Ishikawa (cell line): ENCODE data around the gene SPOUT1.

ENCODE experiments used
- CEBPB ChIP-seq: IDR thresholded peaks from 2 replicates; pipeline ENCODE4 v1.6.1; 2012
- CREB1 ChIP-seq: IDR thresholded peaks from 2 replicates; pipeline ENCODE4 v1.6.1; 2012; ENCODE audit warnings: low read depth
- EGR1 ChIP-seq: IDR thresholded peaks from 2 replicates; pipeline ENCODE4 v1.6.1; 2012
- EP300 ChIP-seq: IDR thresholded peaks from 2 replicates; pipeline ENCODE4 v1.6.1; 2012; ENCODE audit warnings: borderline replicate concordance
- FOXM1 ChIP-seq: IDR thresholded peaks from 2 replicates; pipeline ENCODE4 v1.6.1; 2012; ENCODE audit warnings: low read depth, borderline replicate concordance
- MAX ChIP-seq: IDR thresholded peaks from 2 replicates; pipeline ENCODE4 v1.6.1; 2012
- NFIC ChIP-seq: IDR thresholded peaks from 2 replicates; pipeline ENCODE4 v1.6.1; 2012
- RAD21 ChIP-seq: IDR thresholded peaks from 2 replicates; pipeline ENCODE4 v1.6.1; 2012; ENCODE audit warnings: low read depth
- TAF1 ChIP-seq: IDR thresholded peaks from 2 replicates; pipeline ENCODE4 v1.6.1; 2012; ENCODE audit warnings: low read depth, mild to moderate bottlenecking
- TCF12 ChIP-seq: IDR thresholded peaks from 2 replicates; pipeline ENCODE4 v1.6.1; 2012; ENCODE audit warnings: low read depth
- TEAD4 ChIP-seq: IDR thresholded peaks from 2 replicates; pipeline ENCODE4 v1.6.1; 2012
- USF1 ChIP-seq: IDR thresholded peaks from 2 replicates; pipeline ENCODE4 v1.6.1; 2012
- YY1 ChIP-seq: IDR thresholded peaks from 2 replicates; pipeline ENCODE4 v1.6.1; 2012; ENCODE audit warnings: low read depth
- ZBTB7A ChIP-seq: IDR thresholded peaks from 2 replicates; pipeline ENCODE4 v1.6.1; 2012; ENCODE audit warnings: low read depth
- TF ChIP-seq, protein P1 (sequence below): IDR thresholded peaks from 2 replicates; pipeline ENCODE4 v1.6.1; 2012; ENCODE audit warnings: low read depth, mild to moderate bottlenecking

SPOUT1 gene

DNA sequence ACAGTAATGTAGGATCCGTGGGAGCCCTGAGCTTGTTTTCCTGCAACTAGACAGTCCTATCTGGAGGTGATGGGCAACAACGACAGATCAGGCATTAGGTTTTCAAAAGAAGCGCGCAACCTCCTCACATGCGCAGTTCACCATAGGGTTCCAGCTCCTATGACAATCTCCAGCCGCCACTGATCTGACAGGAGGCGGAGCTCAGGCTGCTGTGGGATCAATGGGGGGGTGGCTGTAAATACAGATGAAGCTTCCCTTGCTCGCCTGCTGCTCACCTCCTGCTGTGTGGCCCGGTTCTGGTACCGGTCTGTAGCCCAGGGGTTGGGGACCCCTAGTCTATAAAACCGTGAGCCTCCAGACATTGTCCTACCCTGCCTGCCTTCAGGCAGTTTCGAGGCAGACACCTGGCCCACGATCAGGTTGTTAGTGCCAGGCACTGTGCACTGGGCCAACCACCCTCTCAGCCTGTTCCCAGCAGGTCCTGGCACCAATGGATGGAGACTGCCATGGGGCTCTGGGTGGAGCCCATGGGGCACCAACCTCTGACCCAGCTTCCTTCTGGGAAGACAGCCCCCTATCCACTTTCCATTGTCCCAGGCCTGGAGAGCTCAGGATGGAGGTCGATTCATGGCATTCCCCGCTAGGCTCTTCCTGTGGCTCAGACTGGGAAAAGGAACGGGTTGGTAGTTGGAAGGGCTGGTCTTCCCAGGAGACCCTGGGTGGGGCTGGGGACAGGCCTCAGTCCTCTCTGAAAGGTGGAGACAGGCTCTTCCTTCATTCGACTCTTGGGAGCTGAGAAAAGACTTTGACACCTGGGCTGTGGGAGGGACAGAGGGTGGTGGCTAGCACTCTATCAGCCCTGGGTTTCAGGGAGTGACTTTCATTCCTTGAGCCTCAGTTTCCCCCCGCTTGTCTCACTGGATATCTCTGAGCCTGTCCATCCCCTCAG, 9.6 kb downstream of the SPOUT1 start:
- TF ChIP-seq EGR1 = no peak
- no peak for TF ChIP-seq TAF1
- no peak for TF ChIP-seq NFIC
- no peak for TF ChIP-seq RAD21
- TF ChIP-seq CREB1 = no peak
- no peak for TF ChIP-seq TCF12
- TF ChIP-seq CEBPB = no peak
- no peak for TF ChIP-seq EP300
- TF ChIP-seq, protein P1, sequence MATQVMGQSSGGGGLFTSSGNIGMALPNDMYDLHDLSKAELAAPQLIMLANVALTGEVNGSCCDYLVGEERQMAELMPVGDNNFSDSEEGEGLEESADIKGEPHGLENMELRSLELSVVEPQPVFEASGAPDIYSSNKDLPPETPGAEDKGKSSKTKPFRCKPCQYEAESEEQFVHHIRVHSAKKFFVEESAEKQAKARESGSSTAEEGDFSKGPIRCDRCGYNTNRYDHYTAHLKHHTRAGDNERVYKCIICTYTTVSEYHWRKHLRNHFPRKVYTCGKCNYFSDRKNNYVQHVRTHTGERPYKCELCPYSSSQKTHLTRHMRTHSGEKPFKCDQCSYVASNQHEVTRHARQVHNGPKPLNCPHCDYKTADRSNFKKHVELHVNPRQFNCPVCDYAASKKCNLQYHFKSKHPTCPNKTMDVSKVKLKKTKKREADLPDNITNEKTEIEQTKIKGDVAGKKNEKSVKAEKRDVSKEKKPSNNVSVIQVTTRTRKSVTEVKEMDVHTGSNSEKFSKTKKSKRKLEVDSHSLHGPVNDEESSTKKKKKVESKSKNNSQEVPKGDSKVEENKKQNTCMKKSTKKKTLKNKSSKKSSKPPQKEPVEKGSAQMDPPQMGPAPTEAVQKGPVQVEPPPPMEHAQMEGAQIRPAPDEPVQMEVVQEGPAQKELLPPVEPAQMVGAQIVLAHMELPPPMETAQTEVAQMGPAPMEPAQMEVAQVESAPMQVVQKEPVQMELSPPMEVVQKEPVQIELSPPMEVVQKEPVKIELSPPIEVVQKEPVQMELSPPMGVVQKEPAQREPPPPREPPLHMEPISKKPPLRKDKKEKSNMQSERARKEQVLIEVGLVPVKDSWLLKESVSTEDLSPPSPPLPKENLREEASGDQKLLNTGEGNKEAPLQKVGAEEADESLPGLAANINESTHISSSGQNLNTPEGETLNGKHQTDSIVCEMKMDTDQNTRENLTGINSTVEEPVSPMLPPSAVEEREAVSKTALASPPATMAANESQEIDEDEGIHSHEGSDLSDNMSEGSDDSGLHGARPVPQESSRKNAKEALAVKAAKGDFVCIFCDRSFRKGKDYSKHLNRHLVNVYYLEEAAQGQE = no peak
- TF ChIP-seq ZBTB7A = no peak
- no peak for TF ChIP-seq FOXM1
- TF ChIP-seq YY1 = no peak
- no peak for TF ChIP-seq USF1
- TF ChIP-seq TEAD4 = no peak

- TF ChIP-seq TAF1 (no peak), MAX (peak; percentile 75), EP300 (no peak), NFIC (peak; percentile 10; the same call in 1 of the 2 replicates), ZBTB7A (no peak), RAD21 (no peak), CEBPB (no peak), FOXM1 (no peak), TCF12 (peak; percentile 39; the same call in 1 of the 2 replicates), CREB1 (no peak), YY1 (no peak), EGR1 (no peak), TEAD4 (0 out of 2 replicates have a peak, but pooled peaks have one; percentile 3), USF1 (0 out of 2 replicates have a peak, but pooled peaks have one; percentile 17)
- TF ChIP-seq, protein P1 = no peak
These were observed 10.5 kb downstream of the SPOUT1 start for GRCh38 chr9:128818839-128819715.

GRCh38 chr9:128818099-128818838, 11.3 kb downstream of the SPOUT1 start, which contains the start of gene ENDOG:
Gene ENDOG (plus strand): TSS chr9:128818500. CDS start chr9:128818685, 185 bp downstream.
- no peak for TF ChIP-seq EGR1
- TF ChIP-seq TCF12 = no peak
- 0 out of 2 replicates have a peak, but pooled peaks have one; percentile 18 for TF ChIP-seq ZBTB7A
- TF ChIP-seq TAF1 = peak; percentile 72; the same call in 1 of the 2 replicates
- TF ChIP-seq CEBPB = no peak

DNA sequence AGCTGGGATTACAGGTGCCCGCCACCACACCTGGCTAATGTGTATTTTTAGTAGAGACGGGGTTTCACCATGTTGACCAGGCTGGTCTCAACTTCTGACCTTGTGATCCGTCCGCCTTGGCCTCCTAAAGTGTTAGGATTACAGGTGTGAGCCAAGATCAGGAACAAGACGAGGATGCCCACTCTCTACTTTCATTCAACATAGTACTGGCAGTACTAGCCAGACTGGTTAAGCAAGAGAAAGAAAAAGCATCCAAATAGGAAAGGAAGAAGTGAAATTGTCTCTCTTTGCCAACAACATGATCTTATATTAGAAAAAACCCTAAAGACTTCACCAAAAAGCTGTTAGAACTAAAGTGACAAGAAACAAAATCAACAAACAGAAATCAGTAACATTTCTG, 18.7 kb downstream of the SPOUT1 start:
- TF ChIP-seq TAF1 = no peak
- no peak for TF ChIP-seq TEAD4
- no peak for TF ChIP-seq ZBTB7A
- TF ChIP-seq YY1 = no peak
- TF ChIP-seq EP300 = no peak
- no peak for TF ChIP-seq CEBPB
- TF ChIP-seq FOXM1 = no peak
- no peak for TF ChIP-seq MAX
- no peak for TF ChIP-seq TCF12
- TF ChIP-seq NFIC = no peak
- TF ChIP-seq EGR1 = no peak
